ENCODE data around the gene NBPF12. TPM values are rescaled to one million over a fixed set of nuclear protein-coding genes. Genes with fewer than 3 reads are reported as not detected.
"Not testable (repeated sequence)": the region's sequence is repeated elsewhere in the genome, so short reads cannot be mapped to it uniquely, and the experiment has no call there.

The NBPF12 gene
- total and polyA plus RNA-seq, 2 of the 8 experiments (the other 6 are each of a cell fraction or from before 2014, with no cell fraction given) = 4.6 to 6.7 TPM

DNA sequence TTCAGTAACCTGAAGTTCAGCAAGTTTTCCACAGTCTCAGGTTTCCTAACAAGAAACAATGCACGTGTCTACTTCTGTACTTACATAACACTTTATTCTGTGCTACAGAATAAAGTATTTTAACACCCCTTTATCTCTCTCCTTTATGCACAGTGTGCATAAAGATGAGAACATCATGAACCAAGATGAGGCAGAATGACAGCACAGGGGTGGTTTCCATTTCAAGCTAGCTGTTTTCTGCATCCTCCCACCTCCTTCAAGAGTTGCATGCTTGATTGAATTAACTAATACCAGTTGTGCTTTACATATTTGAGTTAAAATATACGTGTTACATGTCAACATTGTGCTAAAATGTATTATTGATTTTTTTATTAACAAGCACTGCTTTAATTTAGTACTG is 14.0 kb upstream of the NBPF12 start:
- FAIRE-seq; POLR2A ChIA-PET (ENCODE audit: partially characterized antibody): not testable (repeated sequence)

DNA sequence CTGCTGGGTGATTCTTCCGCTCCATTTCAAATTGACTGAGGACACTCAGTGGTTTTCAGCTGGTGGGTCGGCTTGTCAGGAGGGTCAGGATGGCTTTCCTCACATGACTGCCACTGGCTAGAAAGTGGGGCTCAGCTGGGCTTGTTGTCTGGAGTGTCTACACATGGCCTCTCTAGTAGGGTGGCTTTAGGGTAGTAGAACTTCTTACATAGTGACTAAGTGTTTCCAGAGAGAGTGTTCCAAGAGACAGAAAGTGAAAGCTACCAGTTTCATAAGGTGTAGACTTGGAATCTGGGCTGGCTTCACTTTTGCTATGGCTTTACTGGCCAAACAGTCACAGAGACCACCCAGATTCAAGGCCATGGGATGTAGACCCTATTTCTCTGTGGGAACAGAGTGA is 11.7 kb upstream of the NBPF12 start:
- H3K23me2 ChIP-seq (ENCODE audit: low read depth, low read length); H4K20me1 ChIP-seq (replicated peaks in 1 of 2; ENCODE audit: control insufficient read depth in 1 of 2, insufficient read depth in 2 of 2, low read length in 2 of 2); CTCF ChIA-PET (ENCODE audit: partially characterized antibody); H4K91ac ChIP-seq (replicated peaks; ENCODE audit: insufficient read length, low read length); H3K4me1 ChIP-seq (replicated peaks in 1 of 4; ENCODE audit: control insufficient read depth in 3 of 4, insufficient read depth in 4 of 4, low read length in 3 of 4); FAIRE-seq; H3K9me3 ChIP-seq (ENCODE audit: insufficient read depth in 2 of 2, low read depth in 1 of 2, low read length in 1 of 2); H2BK120ac ChIP-seq (replicated peaks; ENCODE audit: low read depth, low read length); POLR2A ChIA-PET (ENCODE audit: partially characterized antibody); H3K36me3 ChIP-seq (ENCODE audit: control insufficient read depth in 2 of 4, insufficient read depth in 4 of 4, low read length in 3 of 4); H2AK5ac ChIP-seq (ENCODE audit: low read depth, low read length); H3K56ac ChIP-seq (replicated peaks; ENCODE audit: insufficient read length, low read depth, low read length); H3K27ac ChIP-seq (ENCODE audit: low read depth, low read length); H3K79me1 ChIP-seq (ENCODE audit: low read depth, low read length); H3K79me2 ChIP-seq (ENCODE audit: control insufficient read depth in 1 of 2, insufficient read depth in 2 of 2, low read length in 2 of 2); H3K18ac ChIP-seq (ENCODE audit: extremely low read depth, low read length); H2BK20ac ChIP-seq (ENCODE audit: low read length); DNase-seq (ENCODE audit: low read depth in 1 of 2, low spot score in 2 of 2); H3K4me3 ChIP-seq (ENCODE audit: extremely low read depth in 1 of 4, insufficient read depth in 2 of 4, low read depth in 3 of 4, low read length in 4 of 4); H2AFZ ChIP-seq (ENCODE audit: low read length); H3K4ac ChIP-seq (replicated peaks; ENCODE audit: insufficient read length, low read depth, low read length); H2BK5ac ChIP-seq (ENCODE audit: low read depth, low read length); H3K9ac ChIP-seq (replicated peaks in 1 of 4; ENCODE audit: extremely low read depth in 1 of 4, low read depth in 3 of 4, low read length in 3 of 4); H3K23ac ChIP-seq (ENCODE audit: insufficient read length); H3K27me3 ChIP-seq (replicated peaks in 1 of 4; ENCODE audit: control insufficient read depth in 3 of 4, extremely low read depth in 1 of 4, insufficient read depth in 3 of 4, low read length in 3 of 4); H2BK12ac ChIP-seq (ENCODE audit: low read depth, low read length); H3K4me2 ChIP-seq (ENCODE audit: insufficient read depth in 1 of 2, low read depth in 2 of 2, low read length in 2 of 2); H3K14ac ChIP-seq (ENCODE audit: insufficient read length); H4K8ac ChIP-seq (ENCODE audit: extremely low read depth, insufficient read depth, low read length); H2BK15ac ChIP-seq (ENCODE audit: low read length); H4K5ac ChIP-seq (ENCODE audit: insufficient read length, low read depth, low read length): not testable (repeated sequence)
- 69% methylated on average over 2 of the region's 2 CpGs; no CpG with 5 or more reads in 1 of the 2 experiments for WGBS, 2 experiments (ENCODE audit: extremely low coverage in 1 of 2, insufficient coverage in 1 of 2, insufficient read length in 1 of 2, insufficient replicate concordance in 2 of 2, low coverage in 1 of 2, low lambda C conversion rate in 2 of 2, missing lambda C conversion rate in 1 of 2)

More for the DNA sequence above, 14.0 kb upstream of the NBPF12 start:
- H3K23me2 ChIP-seq (ENCODE audit: low read depth, low read length); H4K20me1 ChIP-seq (replicated peaks in 1 of 2; ENCODE audit: control insufficient read depth in 1 of 2, insufficient read depth in 2 of 2, low read length in 2 of 2); H3K14ac ChIP-seq (ENCODE audit: insufficient read length); H2BK15ac ChIP-seq (ENCODE audit: low read length); H3K4me2 ChIP-seq (ENCODE audit: insufficient read depth in 1 of 2, low read depth in 2 of 2, low read length in 2 of 2); H4K91ac ChIP-seq (replicated peaks; ENCODE audit: insufficient read length, low read length); H4K5ac ChIP-seq (ENCODE audit: insufficient read length, low read depth, low read length); H3K4me1 ChIP-seq (replicated peaks in 1 of 4; ENCODE audit: control insufficient read depth in 3 of 4, insufficient read depth in 4 of 4, low read length in 3 of 4); H3K23ac ChIP-seq (ENCODE audit: insufficient read length); H2BK120ac ChIP-seq (replicated peaks; ENCODE audit: low read depth, low read length); H3K79me1 ChIP-seq (ENCODE audit: low read depth, low read length); H2AK5ac ChIP-seq (ENCODE audit: low read depth, low read length); H3K18ac ChIP-seq (ENCODE audit: extremely low read depth, low read length); H3K79me2 ChIP-seq (ENCODE audit: control insufficient read depth in 1 of 2, insufficient read depth in 2 of 2, low read length in 2 of 2); H3K56ac ChIP-seq (replicated peaks; ENCODE audit: insufficient read length, low read depth, low read length); CTCF ChIA-PET (ENCODE audit: partially characterized antibody); H2BK12ac ChIP-seq (ENCODE audit: low read depth, low read length); H4K8ac ChIP-seq (ENCODE audit: extremely low read depth, insufficient read depth, low read length); H2AFZ ChIP-seq (ENCODE audit: low read length); H3K9ac ChIP-seq (replicated peaks in 1 of 4; ENCODE audit: extremely low read depth in 1 of 4, low read depth in 3 of 4, low read length in 3 of 4); H3K4me3 ChIP-seq (ENCODE audit: extremely low read depth in 1 of 4, insufficient read depth in 2 of 4, low read depth in 3 of 4, low read length in 4 of 4); H3K27ac ChIP-seq (ENCODE audit: low read depth, low read length); H3K36me3 ChIP-seq (ENCODE audit: control insufficient read depth in 2 of 4, insufficient read depth in 4 of 4, low read length in 3 of 4); H2BK20ac ChIP-seq (ENCODE audit: low read length); DNase-seq (ENCODE audit: low read depth in 1 of 2, low spot score in 2 of 2); H3K9me3 ChIP-seq (ENCODE audit: insufficient read depth in 2 of 2, low read depth in 1 of 2, low read length in 1 of 2); H3K4ac ChIP-seq (replicated peaks; ENCODE audit: insufficient read length, low read depth, low read length); H2BK5ac ChIP-seq (ENCODE audit: low read depth, low read length); H3K27me3 ChIP-seq (replicated peaks in 1 of 4; ENCODE audit: control insufficient read depth in 3 of 4, extremely low read depth in 1 of 4, insufficient read depth in 3 of 4, low read length in 3 of 4): not testable (repeated sequence)
- 68% methylated on average over 2 of the region's 2 CpGs; no CpG with 5 or more reads in 1 of the 2 experiments for WGBS, 2 experiments (ENCODE audit: extremely low coverage in 1 of 2, insufficient coverage in 1 of 2, insufficient read length in 1 of 2, insufficient replicate concordance in 2 of 2, low coverage in 1 of 2, low lambda C conversion rate in 2 of 2, missing lambda C conversion rate in 1 of 2)
